HG03196 (cell line): ENCODE measurements around the gene CMA1.
"Not testable (repeated sequence)": the region's sequence is repeated elsewhere in the genome, so short reads cannot be mapped to it uniquely, and the experiment has no call there.

Experiments
- ATAC-seq: cut with Tn5 transposase; IDR thresholded peaks from one replicate; pipeline ENCODE4 v1.9.1; 2021; ENCODE audit not compliant: unreplicated experiment

Gene CMA1

GRCh38 chr14:24508155-24508840 is at the start of gene CMA1:
Gene CMA1, minus strand, starts transcription at chr14:24508265. Its CDS starts 30 bp downstream, at chr14:24508235.
- no peak for ATAC-seq

GRCh38 chr14:24556756-24557155 is 48.7 kb upstream of the CMA1 start:
- no peak for ATAC-seq

GRCh38 chr14:24549064-24549463 is 41.0 kb upstream of the CMA1 start:
- ATAC-seq: not testable (repeated sequence)

GRCh38 chr14:24542346-24542936 is 34.4 kb upstream of the CMA1 start:
- ATAC-seq: no peak

GRCh38 chr14:24535737-24536136 is 27.7 kb upstream of the CMA1 start:
- no peak for ATAC-seq

GRCh38 chr14:24534286-24534685 is 26.2 kb upstream of the CMA1 start:
- no peak for ATAC-seq

GRCh38 chr14:24525877-24526620 is 18.0 kb upstream of the CMA1 start:
- ATAC-seq: not testable (repeated sequence)

- ATAC-seq: no peak
These were observed 10.8 kb upstream of the CMA1 start for GRCh38 chr14:24518851-24519250.

- ATAC-seq: no peak
These were observed 6.1 kb upstream of the CMA1 start for GRCh38 chr14:24514209-24514608.

- no peak for ATAC-seq
These were observed 4.9 kb upstream of the CMA1 start for GRCh38 chr14:24513009-24513408.

GRCh38 chr14:24506443-24506842 is 1.6 kb downstream of the CMA1 start:
- no peak for ATAC-seq

- ATAC-seq: no peak
These were observed 3.6 kb downstream of the CMA1 start for GRCh38 chr14:24504425-24504950.

- not testable (repeated sequence) for ATAC-seq
These were observed 16.3 kb downstream of the CMA1 start for GRCh38 chr14:24491586-24492408.

- peak; percentile 51 for ATAC-seq
These were observed 24.3 kb downstream of the CMA1 start for GRCh38 chr14:24483604-24484252.

GRCh38 chr14:24482699-24483303 is 25.3 kb downstream of the CMA1 start:
- peak; percentile 10 for ATAC-seq

- no peak for ATAC-seq
These were observed 26.3 kb downstream of the CMA1 start for GRCh38 chr14:24481622-24482324.

GRCh38 chr14:24479999-24480398 is 28.1 kb downstream of the CMA1 start:
- not testable (repeated sequence) for ATAC-seq

GRCh38 chr14:24475261-24475660 is 32.8 kb downstream of the CMA1 start:
- ATAC-seq: no peak

- no peak for ATAC-seq
These were observed 34.9 kb downstream of the CMA1 start for GRCh38 chr14:24473211-24473610.
